ENCODE measurements around the gene IPMK. TPM values are rescaled to one million over a fixed set of nuclear protein-coding genes. Genes with fewer than 3 reads are reported as not detected.
"Not testable (repeated sequence)": the region's sequence is repeated elsewhere in the genome, so short reads cannot be mapped to it uniquely, and the experiment has no call there.

The IPMK gene
- total RNA-seq, 1 experiment from 2014 or later: 10.0 TPM

- Mint-ChIP-seq H3K36me3 (ENCODE audit: insufficient read depth, unreplicated experiment) (peaks cover 9% of the 10 kb centered on the region), H3K4me1 (ENCODE audit: low read depth, unreplicated experiment) (peaks cover 13% of the 10 kb centered on the region), H3K4me3 (ENCODE audit: low read depth, unreplicated experiment) (no peak overlapping the region), H3K27me3 (ENCODE audit: unreplicated experiment) (no peaks in the 10 kb centered on the region), H3K27ac (ENCODE audit: unreplicated experiment) (no peak overlapping the region), H3K9me3 (ENCODE audit: low read depth, unreplicated experiment) (peaks cover 4% of the 10 kb centered on the region)
- intact Hi-C loops (cut with micrococcal nuclease; ENCODE audit: unreplicated experiment): no loop called here
- DNase-seq: no peak
- no TSS peak for BruUV-seq (replicated peaks)
- CTCF ChIA-PET: no interaction called here
- TF ChIP-seq CTCF (IDR thresholded peaks at IDR 0.05; ENCODE audit: unreplicated experiment): no peak
These were observed 13.1 kb downstream of the IPMK start for GRCh38 chr10:58254644-58255043.

GRCh38 chr10:58253184-58253583 is 14.5 kb downstream of the IPMK start:
- Mint-ChIP-seq H3K4me3 (ENCODE audit: low read depth, unreplicated experiment) (no peak overlapping the region), H3K27ac (ENCODE audit: unreplicated experiment) (no peak overlapping the region), H3K27me3 (ENCODE audit: unreplicated experiment) (no peaks in the 10 kb centered on the region), H3K36me3 (ENCODE audit: insufficient read depth, unreplicated experiment) (peaks cover 9% of the 10 kb centered on the region), H3K9me3 (ENCODE audit: low read depth, unreplicated experiment) (peaks cover 4% of the 10 kb centered on the region), H3K4me1 (ENCODE audit: low read depth, unreplicated experiment) (peaks cover 13% of the 10 kb centered on the region)
- intact Hi-C loops (cut with micrococcal nuclease; ENCODE audit: unreplicated experiment): no loop called here
- no TSS peak for BruUV-seq (replicated peaks)
- no peak for DNase-seq
- CTCF ChIA-PET: no interaction called here
- TF ChIP-seq CTCF (IDR thresholded peaks at IDR 0.05; ENCODE audit: unreplicated experiment): no peak

- DNase-seq; H3K27ac Mint-ChIP-seq (ENCODE audit: unreplicated experiment); H3K4me3 Mint-ChIP-seq (ENCODE audit: low read depth, unreplicated experiment); BruUV-seq (replicated peaks); H3K9me3 Mint-ChIP-seq (ENCODE audit: low read depth, unreplicated experiment); H3K27me3 Mint-ChIP-seq (ENCODE audit: unreplicated experiment); intact Hi-C loops (cut with micrococcal nuclease; ENCODE audit: unreplicated experiment); CTCF ChIA-PET; H3K36me3 Mint-ChIP-seq (ENCODE audit: insufficient read depth, unreplicated experiment); H3K4me1 Mint-ChIP-seq (ENCODE audit: low read depth, unreplicated experiment): not testable (repeated sequence)
These were observed 23.0 kb downstream of the IPMK start for GRCh38 chr10:58244666-58245065.

GRCh38 chr10:58244242-58244641 is 23.5 kb downstream of the IPMK start:
- H3K27ac Mint-ChIP-seq (ENCODE audit: unreplicated experiment); CTCF ChIA-PET; H3K36me3 Mint-ChIP-seq (ENCODE audit: insufficient read depth, unreplicated experiment); intact Hi-C loops (cut with micrococcal nuclease; ENCODE audit: unreplicated experiment); DNase-seq; H3K27me3 Mint-ChIP-seq (ENCODE audit: unreplicated experiment); H3K9me3 Mint-ChIP-seq (ENCODE audit: low read depth, unreplicated experiment); BruUV-seq (replicated peaks); H3K4me3 Mint-ChIP-seq (ENCODE audit: low read depth, unreplicated experiment): not testable (repeated sequence)
- H3K4me1 Mint-ChIP-seq (ENCODE audit: low read depth, unreplicated experiment): peaks cover 14% of the 10 kb centered on the region

GRCh38 chr10:58243801-58244200 is 23.9 kb downstream of the IPMK start:
- DNase-seq; CTCF ChIA-PET; H3K27me3 Mint-ChIP-seq (ENCODE audit: unreplicated experiment); H3K27ac Mint-ChIP-seq (ENCODE audit: unreplicated experiment); H3K9me3 Mint-ChIP-seq (ENCODE audit: low read depth, unreplicated experiment); BruUV-seq (replicated peaks); H3K4me3 Mint-ChIP-seq (ENCODE audit: low read depth, unreplicated experiment); H3K36me3 Mint-ChIP-seq (ENCODE audit: insufficient read depth, unreplicated experiment); intact Hi-C loops (cut with micrococcal nuclease; ENCODE audit: unreplicated experiment): not testable (repeated sequence)
- peaks cover 15% of the 10 kb centered on the region for H3K4me1 Mint-ChIP-seq (ENCODE audit: low read depth, unreplicated experiment)

- Mint-ChIP-seq H3K9me3 (ENCODE audit: low read depth, unreplicated experiment) (no peaks in the 10 kb centered on the region), H3K4me3 (ENCODE audit: low read depth, unreplicated experiment) (no peak overlapping the region), H3K36me3 (ENCODE audit: insufficient read depth, unreplicated experiment) (no peaks in the 10 kb centered on the region), H3K27ac (ENCODE audit: unreplicated experiment) (no peak overlapping the region), H3K27me3 (ENCODE audit: unreplicated experiment) (no peaks in the 10 kb centered on the region), H3K4me1 (ENCODE audit: low read depth, unreplicated experiment) (peaks cover 15% of the 10 kb centered on the region)
- no TSS peak for BruUV-seq (replicated peaks)
- intact Hi-C loops (cut with micrococcal nuclease; ENCODE audit: unreplicated experiment): no loop called here
- no peak for DNase-seq
- CTCF ChIA-PET: no interaction called here
- no peak for TF ChIP-seq CTCF (IDR thresholded peaks at IDR 0.05; ENCODE audit: unreplicated experiment)
These were observed 24.4 kb downstream of the IPMK start for GRCh38 chr10:58243269-58243668.

All from Calu3 (cell line).